Measurements from ENCODE around the gene BCORL1.

The BCORL1 gene

GRCh38 chrX:129980540-129981199 lies 1.8 kb upstream of the BCORL1 start:
- Histone ChIP-seq H3K4me3 (no peak overlapping the region), H3K9me3 (no peaks in the 10 kb centered on the region), H3K4me1 (peaks cover 12% of the 10 kb centered on the region), H3K27me3 (ENCODE audit: low read depth) (no peaks in the 10 kb centered on the region), H3K36me3 (replicated peaks) (0 out of 2 replicates have a peak, but pooled peaks cover 6% of the 10 kb centered on the region)
- peak; percentile 79 to 95 for DNase-seq (ENCODE audit: low spot score in 2 of 2)
- in situ Hi-C loops (cut with MboI; ENCODE audit: low sequenced_read_pairs) = loop anchor here (5.0 kb wide), 1 partner anchor 48 kb away; no protein-coding TSS in a partner anchor

GRCh38 chrX:129981200-129981553 lies 1.3 kb upstream of the BCORL1 start:
- no peak for DNase-seq (ENCODE audit: low spot score in 2 of 2)
- Histone ChIP-seq H3K9me3 (no peaks in the 10 kb centered on the region), H3K4me1 (peaks cover 11% of the 10 kb centered on the region), H3K27me3 (ENCODE audit: low read depth) (no peaks in the 10 kb centered on the region), H3K4me3 (no peak overlapping the region), H3K36me3 (replicated peaks) (0 out of 2 replicates have a peak, but pooled peaks cover 6% of the 10 kb centered on the region)
- in situ Hi-C loops (cut with MboI; ENCODE audit: low sequenced_read_pairs) = loop anchor here (5.0 kb wide), 1 partner anchor 49 kb away; no protein-coding TSS in a partner anchor

GRCh38 chrX:129981752-129982299 lies 609 bp upstream of the BCORL1 start:
- in situ Hi-C loops (cut with MboI; ENCODE audit: low sequenced_read_pairs) = loop anchor here (5.0 kb wide), 1 partner anchor 50 kb away; no protein-coding TSS in a partner anchor
- no peaks in the 10 kb centered on the region for H3K9me3 ChIP-seq
- 0 out of 2 replicates have a peak, but pooled peaks cover 6% of the 10 kb centered on the region for H3K36me3 ChIP-seq (replicated peaks)
- peaks cover 10% of the 10 kb centered on the region for H3K4me1 ChIP-seq
- peak in 1 of 2 experiments; percentile 31 for DNase-seq (ENCODE audit: low spot score in 2 of 2)
- no peak overlapping the region for H3K4me3 ChIP-seq
- no peaks in the 10 kb centered on the region for H3K27me3 ChIP-seq (ENCODE audit: low read depth)

- in situ Hi-C loops (cut with MboI; ENCODE audit: low sequenced_read_pairs) = loop anchor here (5.0 kb wide), 1 partner anchor 51 kb away; no protein-coding TSS in a partner anchor
- H3K4me3 ChIP-seq = no peak overlapping the region
- H3K27me3 ChIP-seq (ENCODE audit: low read depth) = no peaks in the 10 kb centered on the region
- peaks cover 14% of the 10 kb centered on the region for H3K4me1 ChIP-seq
- H3K9me3 ChIP-seq = no peaks in the 10 kb centered on the region
- peak; percentile 32 to 69 for DNase-seq (ENCODE audit: low spot score in 2 of 2)
- peaks cover 8% of the 10 kb centered on the region; the same call in 1 of the 2 replicates for H3K36me3 ChIP-seq (replicated peaks)
Observed at GRCh38 chrX:129983575-129984110, 1.2 kb downstream of the BCORL1 start.

- Histone ChIP-seq H3K9me3 (no peaks in the 10 kb centered on the region), H3K4me1 (peaks cover 14% of the 10 kb centered on the region), H3K36me3 (replicated peaks) (peaks cover 8% of the 10 kb centered on the region; the same call in 1 of the 2 replicates), H3K4me3 (peak overlapping the region; percentile 57), H3K27me3 (ENCODE audit: low read depth) (no peaks in the 10 kb centered on the region)
- DNase-seq (ENCODE audit: low spot score in 2 of 2) = peak; percentile 33 to 78
- in situ Hi-C loops (cut with MboI; ENCODE audit: low sequenced_read_pairs) = loop anchor here (5.0 kb wide), 1 partner anchor 52 kb away; no protein-coding TSS in a partner anchor
Observed at GRCh38 chrX:129984111-129984958, 1.9 kb downstream of the BCORL1 start.

- H3K9me3 ChIP-seq = no peaks in the 10 kb centered on the region
- no peak overlapping the region for H3K4me3 ChIP-seq
- no peaks in the 10 kb centered on the region for H3K27me3 ChIP-seq (ENCODE audit: low read depth)
- H3K4me1 ChIP-seq = peaks cover 14% of the 10 kb centered on the region
- in situ Hi-C loops (cut with MboI; ENCODE audit: low sequenced_read_pairs) = no loop called here
- no peak for DNase-seq (ENCODE audit: low spot score in 2 of 2)
- H3K36me3 ChIP-seq (replicated peaks) = peaks cover 15% of the 10 kb centered on the region
Observed at GRCh38 chrX:129987871-129988270, 5.4 kb downstream of the BCORL1 start.

GRCh38 chrX:129992181-129992580 lies 9.7 kb downstream of the BCORL1 start:
- Histone ChIP-seq H3K4me1 (0 out of 2 replicates have a peak, but pooled peaks cover under 1% of the 10 kb centered on the region), H3K9me3 (no peaks in the 10 kb centered on the region), H3K4me3 (no peak overlapping the region), H3K36me3 (replicated peaks) (peaks cover 48% of the 10 kb centered on the region), H3K27me3 (ENCODE audit: low read depth) (no peaks in the 10 kb centered on the region)
- no peak for DNase-seq (ENCODE audit: low spot score in 2 of 2)
- in situ Hi-C loops (cut with MboI; ENCODE audit: low sequenced_read_pairs) = no loop called here

GRCh38 chrX:129996120-129996519 lies 13.7 kb downstream of the BCORL1 start:
- Histone ChIP-seq H3K4me1 (no peaks in the 10 kb centered on the region), H3K36me3 (replicated peaks) (peaks cover 60% of the 10 kb centered on the region), H3K27me3 (ENCODE audit: low read depth) (no peaks in the 10 kb centered on the region), H3K4me3 (no peak overlapping the region), H3K9me3 (no peaks in the 10 kb centered on the region)
- in situ Hi-C loops (cut with MboI; ENCODE audit: low sequenced_read_pairs) = no loop called here
- no peak for DNase-seq (ENCODE audit: low spot score in 2 of 2)

GRCh38 chrX:129997086-129997485 lies 14.7 kb downstream of the BCORL1 start:
- H3K4me1 ChIP-seq = no peaks in the 10 kb centered on the region
- no peaks in the 10 kb centered on the region for H3K27me3 ChIP-seq (ENCODE audit: low read depth)
- peaks cover 60% of the 10 kb centered on the region for H3K36me3 ChIP-seq (replicated peaks)
- in situ Hi-C loops (cut with MboI; ENCODE audit: low sequenced_read_pairs) = no loop called here
- no peak for DNase-seq (ENCODE audit: low spot score in 2 of 2)
- H3K9me3 ChIP-seq = no peaks in the 10 kb centered on the region
- no peak overlapping the region for H3K4me3 ChIP-seq

GRCh38 chrX:129998021-129998420 lies 15.6 kb downstream of the BCORL1 start:
- Histone ChIP-seq H3K36me3 (replicated peaks) (peaks cover 57% of the 10 kb centered on the region), H3K4me3 (no peak overlapping the region), H3K27me3 (ENCODE audit: low read depth) (no peaks in the 10 kb centered on the region), H3K9me3 (no peaks in the 10 kb centered on the region), H3K4me1 (no peaks in the 10 kb centered on the region)
- DNase-seq (ENCODE audit: low spot score in 2 of 2) = no peak
- in situ Hi-C loops (cut with MboI; ENCODE audit: low sequenced_read_pairs) = no loop called here

- H3K36me3 ChIP-seq (replicated peaks) = peaks cover 48% of the 10 kb centered on the region
- H3K4me3 ChIP-seq = no peak overlapping the region
- in situ Hi-C loops (cut with MboI; ENCODE audit: low sequenced_read_pairs) = no loop called here
- no peaks in the 10 kb centered on the region for H3K9me3 ChIP-seq
- no peaks in the 10 kb centered on the region for H3K4me1 ChIP-seq
- DNase-seq (ENCODE audit: low spot score in 2 of 2) = no peak
- H3K27me3 ChIP-seq (ENCODE audit: low read depth) = no peaks in the 10 kb centered on the region
Observed at GRCh38 chrX:130001893-130002292, 19.5 kb downstream of the BCORL1 start.

GRCh38 chrX:130002541-130002940 lies 20.1 kb downstream of the BCORL1 start:
- Histone ChIP-seq H3K4me3 (no peak overlapping the region), H3K4me1 (no peaks in the 10 kb centered on the region), H3K27me3 (ENCODE audit: low read depth) (no peaks in the 10 kb centered on the region), H3K36me3 (replicated peaks) (peaks cover 51% of the 10 kb centered on the region), H3K9me3 (no peaks in the 10 kb centered on the region)
- no peak for DNase-seq (ENCODE audit: low spot score in 2 of 2)
- in situ Hi-C loops (cut with MboI; ENCODE audit: low sequenced_read_pairs) = no loop called here

GRCh38 chrX:130005089-130005807 lies 22.8 kb downstream of the BCORL1 start:
- DNase-seq (ENCODE audit: low spot score in 2 of 2) = no peak
- peaks cover 67% of the 10 kb centered on the region for H3K36me3 ChIP-seq (replicated peaks)
- H3K4me1 ChIP-seq = no peaks in the 10 kb centered on the region
- in situ Hi-C loops (cut with MboI; ENCODE audit: low sequenced_read_pairs) = no loop called here
- H3K27me3 ChIP-seq (ENCODE audit: low read depth) = no peaks in the 10 kb centered on the region
- no peaks in the 10 kb centered on the region for H3K9me3 ChIP-seq
- H3K4me3 ChIP-seq = no peak overlapping the region
